Nephron (organoid): ENCODE measurements around the gene CACNA2D4.

Experiments used
- H3K27ac Mint-ChIP-seq, 3 experiments: 2 replicates each; pipeline ENCODE4 v1.8.0; 2020; ENCODE audit warnings: mixed read lengths in 3 of 3, mild to moderate bottlenecking in 2 of 3, moderate library complexity in 1 of 3
- H3K27me3 Mint-ChIP-seq: 2 replicates; pipeline ENCODE4 v1.8.0; 2021; ENCODE audit warnings: low read depth, mild to moderate bottlenecking, moderate library complexity, mixed read lengths
- H3K36me3 Mint-ChIP-seq: 2 replicates; pipeline ENCODE4 v1.8.0; 2020; ENCODE audit warnings: low read depth, mixed read lengths
- H3K4me1 Mint-ChIP-seq: 2 replicates; pipeline ENCODE4 v1.8.0; 2020; ENCODE audit warnings: mixed read lengths
- H3K4me3 Mint-ChIP-seq, 3 experiments: 2 replicates each; pipeline ENCODE4 v1.8.0; 2020; ENCODE audit warnings: mild to moderate bottlenecking in 3 of 3, mixed read lengths in 3 of 3, moderate library complexity in 2 of 3
- H3K9me3 Mint-ChIP-seq: 2 replicates; pipeline ENCODE4 v1.8.0; 2020; ENCODE audit warnings: mixed read lengths
- TF ChIP-seq, protein P1 (sequence below), 3 experiments: fragments of 200-600 bp; sonication (generic); IDR thresholded peaks; one replicate each; pipeline ENCODE4 v1.5.0; 2021; ENCODE audit warnings: antibody characterized with exemption in 3 of 3; ENCODE audit not compliant: unreplicated experiment in 3 of 3

The CACNA2D4 gene

GRCh38 chr12:1826401-1826800 lies 92.1 kb downstream of the CACNA2D4 start:
- no peaks in the 10 kb centered on the region for H3K9me3 Mint-ChIP-seq
- H3K36me3 Mint-ChIP-seq: no peaks in the 10 kb centered on the region
- H3K4me1 Mint-ChIP-seq: peaks cover 4% of the 10 kb centered on the region
- TF ChIP-seq, protein P1, sequence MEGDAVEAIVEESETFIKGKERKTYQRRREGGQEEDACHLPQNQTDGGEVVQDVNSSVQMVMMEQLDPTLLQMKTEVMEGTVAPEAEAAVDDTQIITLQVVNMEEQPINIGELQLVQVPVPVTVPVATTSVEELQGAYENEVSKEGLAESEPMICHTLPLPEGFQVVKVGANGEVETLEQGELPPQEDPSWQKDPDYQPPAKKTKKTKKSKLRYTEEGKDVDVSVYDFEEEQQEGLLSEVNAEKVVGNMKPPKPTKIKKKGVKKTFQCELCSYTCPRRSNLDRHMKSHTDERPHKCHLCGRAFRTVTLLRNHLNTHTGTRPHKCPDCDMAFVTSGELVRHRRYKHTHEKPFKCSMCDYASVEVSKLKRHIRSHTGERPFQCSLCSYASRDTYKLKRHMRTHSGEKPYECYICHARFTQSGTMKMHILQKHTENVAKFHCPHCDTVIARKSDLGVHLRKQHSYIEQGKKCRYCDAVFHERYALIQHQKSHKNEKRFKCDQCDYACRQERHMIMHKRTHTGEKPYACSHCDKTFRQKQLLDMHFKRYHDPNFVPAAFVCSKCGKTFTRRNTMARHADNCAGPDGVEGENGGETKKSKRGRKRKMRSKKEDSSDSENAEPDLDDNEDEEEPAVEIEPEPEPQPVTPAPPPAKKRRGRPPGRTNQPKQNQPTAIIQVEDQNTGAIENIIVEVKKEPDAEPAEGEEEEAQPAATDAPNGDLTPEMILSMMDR (IDR thresholded peaks at IDR 0.05; ENCODE audit: unreplicated experiment in 3 of 3): no peak
- peaks cover 67% of the 10 kb centered on the region for H3K27me3 Mint-ChIP-seq
- no peak overlapping the region for H3K27ac Mint-ChIP-seq
- H3K4me3 Mint-ChIP-seq: no peak overlapping the region

- Mint-ChIP-seq H3K4me1 (peaks cover 5% of the 10 kb centered on the region), H3K36me3 (no peaks in the 10 kb centered on the region), H3K4me3 (no peak overlapping the region), H3K27ac (no peak overlapping the region), H3K27me3 (peaks cover 67% of the 10 kb centered on the region), H3K9me3 (no peaks in the 10 kb centered on the region)
- TF ChIP-seq, protein P1 (IDR thresholded peaks at IDR 0.05; ENCODE audit: unreplicated experiment in 3 of 3): no peak
Observed at GRCh38 chr12:1825382-1826102, 92.9 kb downstream of the CACNA2D4 start.

DNA sequence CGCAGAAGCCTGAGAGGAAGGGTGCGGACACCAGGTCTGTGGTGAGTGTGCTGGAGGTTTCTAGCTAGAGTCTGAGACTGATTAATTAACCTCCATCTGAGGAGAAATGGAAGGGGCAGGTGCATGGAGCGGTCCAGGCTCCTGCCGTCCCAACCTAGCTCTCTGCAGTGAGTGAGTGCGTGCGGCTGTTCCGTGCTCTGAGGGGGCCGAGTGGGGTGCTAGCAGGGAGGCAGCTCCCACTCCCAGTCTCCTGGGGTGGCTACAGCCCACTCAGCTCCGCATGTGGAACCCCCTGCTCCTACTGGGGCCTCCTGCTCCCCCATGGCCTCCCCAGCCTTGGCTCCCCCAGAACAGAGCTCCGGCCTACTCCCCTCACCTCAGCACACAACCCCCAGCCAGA lies 95.2 kb downstream of the CACNA2D4 start:
- Mint-ChIP-seq H3K27me3 (peaks cover 66% of the 10 kb centered on the region), H3K9me3 (no peaks in the 10 kb centered on the region), H3K4me3 (no peak overlapping the region), H3K4me1 (peaks cover 18% of the 10 kb centered on the region), H3K27ac (no peak overlapping the region), H3K36me3 (no peaks in the 10 kb centered on the region)
- TF ChIP-seq, protein P1 (IDR thresholded peaks at IDR 0.05; ENCODE audit: unreplicated experiment in 3 of 3): no peak

DNA sequence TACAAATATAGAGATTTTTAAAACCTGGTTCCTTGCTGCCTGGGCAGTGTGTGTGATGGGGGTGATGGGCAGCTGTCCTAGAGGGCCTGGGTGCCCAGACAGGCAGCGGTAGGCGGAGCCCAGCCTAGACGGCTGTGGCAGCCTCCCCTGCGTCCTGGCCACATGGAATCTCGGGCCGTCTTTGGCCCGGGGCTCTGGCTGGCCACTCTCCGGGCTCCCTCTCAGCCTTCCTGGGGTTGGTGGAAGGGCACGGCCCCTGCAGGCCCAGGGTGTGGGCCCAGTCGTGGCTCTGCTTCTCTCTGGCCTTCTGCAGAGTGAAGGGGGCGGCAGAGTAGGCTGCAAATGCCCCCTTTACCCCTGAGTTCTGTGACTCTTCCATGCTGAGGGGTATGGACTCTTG lies 95.8 kb downstream of the CACNA2D4 start:
- TF ChIP-seq, protein P1 (IDR thresholded peaks at IDR 0.05; ENCODE audit: unreplicated experiment in 3 of 3): no peak
- no peak overlapping the region for H3K27ac Mint-ChIP-seq
- H3K27me3 Mint-ChIP-seq: peaks cover 66% of the 10 kb centered on the region
- no peak overlapping the region for H3K4me3 Mint-ChIP-seq
- no peaks in the 10 kb centered on the region for H3K36me3 Mint-ChIP-seq
- H3K9me3 Mint-ChIP-seq: no peaks in the 10 kb centered on the region
- H3K4me1 Mint-ChIP-seq: peaks cover 18% of the 10 kb centered on the region

DNA sequence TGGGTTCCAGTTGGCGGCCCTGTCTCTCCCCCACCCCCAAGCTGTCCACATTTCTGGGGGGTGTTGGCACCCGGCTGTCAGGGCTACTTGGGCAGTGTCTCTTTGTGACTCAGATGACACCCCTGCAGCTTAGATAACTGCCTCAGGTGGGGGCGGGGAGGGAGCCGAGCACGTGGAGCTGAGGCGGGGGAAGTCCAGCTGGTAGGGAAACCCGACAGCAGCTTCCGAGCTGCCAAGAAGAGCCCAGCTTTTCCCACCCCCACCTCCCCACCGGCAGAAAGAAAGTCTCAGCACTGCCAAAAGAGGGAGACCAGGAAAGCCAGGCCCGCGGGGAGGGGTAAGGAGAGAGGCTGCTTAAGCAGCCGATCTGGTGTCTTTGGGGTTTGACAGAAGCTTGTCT lies 96.6 kb downstream of the CACNA2D4 start:
- no peaks in the 10 kb centered on the region for H3K9me3 Mint-ChIP-seq
- TF ChIP-seq, protein P1 (IDR thresholded peaks at IDR 0.05; ENCODE audit: unreplicated experiment in 3 of 3): no peak
- peaks cover 62% of the 10 kb centered on the region for H3K27me3 Mint-ChIP-seq
- H3K4me3 Mint-ChIP-seq: no peak overlapping the region
- peaks cover 18% of the 10 kb centered on the region for H3K4me1 Mint-ChIP-seq
- no peak overlapping the region for H3K27ac Mint-ChIP-seq
- H3K36me3 Mint-ChIP-seq: no peaks in the 10 kb centered on the region

DNA sequence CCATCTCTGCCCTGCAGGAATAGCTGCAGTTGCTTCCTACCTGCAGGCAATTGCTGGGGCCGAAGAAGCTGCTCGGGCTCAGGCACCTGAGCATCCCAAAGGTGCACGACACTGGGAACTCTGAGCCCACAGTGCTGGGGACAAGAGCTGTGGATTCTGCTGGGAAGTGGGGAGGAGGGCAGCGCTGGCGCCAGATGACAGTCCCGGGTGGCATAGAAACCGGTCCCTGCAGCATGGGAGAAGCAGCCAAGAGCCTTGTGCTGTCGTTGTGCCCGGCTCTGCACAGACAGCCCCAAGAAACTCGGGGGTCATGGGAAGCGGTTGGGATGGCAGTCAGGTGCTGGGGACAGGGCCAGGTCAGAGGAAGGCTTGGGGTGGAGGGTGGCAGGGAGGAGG lies 97.6 kb downstream of the CACNA2D4 start:
- Mint-ChIP-seq H3K4me3 (no peak overlapping the region), H3K4me1 (peaks cover 18% of the 10 kb centered on the region), H3K9me3 (peaks cover 3% of the 10 kb centered on the region), H3K27me3 (peaks cover 67% of the 10 kb centered on the region), H3K27ac (no peak overlapping the region), H3K36me3 (no peaks in the 10 kb centered on the region)
- TF ChIP-seq, protein P1 (IDR thresholded peaks at IDR 0.05; ENCODE audit: unreplicated experiment in 3 of 3): no peak
